Pancreas (tissue), 10 donors: ENCODE measurements around the gene RAB3IL1. TPM values are rescaled to one million over a fixed set of nuclear protein-coding genes. Genes with fewer than 3 reads are reported as not detected.
A peak's percentile ranks its signal among the peaks of the same experiment; 100 is the strongest.

Source experiments
- ATAC-seq, 4 donors: fragments of 200-7000 bp; cut with Tn5 transposase; one replicate each; pipeline versions ENCODE4 v1.8.0 to v1.9.1; 2020; ENCODE audit warnings: mild to moderate bottlenecking in 4 of 4, moderate library complexity in 4 of 4
- DNase-seq, 6 donors: peaks; one replicate each; pipeline ENCODE4 v3.0.0-alpha.2; 2020
- FAIRE-seq: peaks from 2 replicates; lab custom pipeline; 2012; peaks lifted over from hg19 to GRCh38; lab: Jason Lieb, UNC
- H3K27ac ChIP-seq, 4 donors: fragments of 200-600 bp; sonication (generic); 1 replicate in 3 of 4; 2 replicates in 1 of 4; pipeline versions ENCODE4 v1.5.0 to v1.8.0; 2020
- H3K27me3 ChIP-seq, 4 donors: fragments of 200-600 bp; one replicate each; pipeline ENCODE4 v1.8.0; 2021
- H3K36me3 ChIP-seq, 3 donors: fragments of 200-600 bp; sonication (generic) in 1 of 3; one replicate each; pipeline versions ENCODE4 v1.5.0 to v1.8.0; 2020 to 2021
- H3K4me1 ChIP-seq, 3 donors: fragments of 200-600 bp; one replicate each; pipeline ENCODE4 v1.8.0; 2021
- H3K4me3 ChIP-seq, 4 donors: fragments of 200-600 bp; sonication (generic) in 2 of 4; one replicate each; pipeline versions ENCODE4 v1.5.0 to v1.8.0; 2020 to 2021
- H3K9me3 ChIP-seq, 4 donors: fragments of 200-600 bp; one replicate each; pipeline ENCODE4 v1.8.0; 2021
- CTCF ChIP-seq, 4 donors: fragments of 200-600 bp; sonication (generic) in 3 of 4; IDR thresholded peaks; one replicate each; pipeline versions ENCODE4 v1.5.0 to v1.8.0; 2021; ENCODE audit warnings: antibody characterized with exemption in 4 of 4
- WGBS, 2 donors: extraction: QIAGEN DNeasy Blood & Tissue Kit; methylation state at CpG; one replicate each; pipeline ENCODE4 v1.1.7; 2013; 5-methylcytosine and 5-hydroxymethylcytosine counted together
- intact Hi-C, 3 donors: fragments of 100-400 bp; cut with DNase I; formaldehyde crosslinking; loops; one replicate each; pipeline versions ENCODE4 v1.11.1 to v1.14.2; 2022
- polyA plus RNA-seq, 2 donors: library from polyadenylated mRNA; stranded (reverse); fragments of 200-250 nt; gene quantifications; one replicate each; pipeline ENCODE4 v1.2.3, GENCODE V29; 2013
- total RNA-seq, 6 donors: library from RNA; stranded (reverse); fragmentation: NEBNext Ultra II Directional in 4 of 6; extraction: Animal tissue kit (Norgen Biotek cat#: 25700) in 4 of 6; gene quantifications; one replicate each; pipeline versions ENCODE4 v1.2.1 to v1.2.4, GENCODE V29; 2021 to 2023
- donor health status: healthy with polysubstance abuse.
- donor health status: DM: no; HTN: no; CAD: no; lungs with moderate emphysema.
- donor health status: DM: no; HTN: no; CAD: no.
- donor health status: control.
- donor health status: control.
- donor health status: Bipolar disorder and iron deficiency.
- donor health status: DM: yes; HTN: yes; CAD: no.
- donor health status: DM: no; HTN: no; CAD: no.
- donor health status: DM: no; HTN: no; CAD: no.
- donor health status: DM: yes; HTN: yes; CAD: no.

Gene RAB3IL1
- total and polyA plus RNA-seq, 8 donors, result 1.9 to 5.6 (median 3.2) TPM

GRCh38 chr11:61903845-61904244 is 13.5 kb downstream of the RAB3IL1 start:
- 91 to 98% methylated on average over 3 of the region's 3 CpGs for WGBS, 2 donors
- H3K36me3 ChIP-seq, result no peaks in the 10 kb centered on the region
- peak overlapping the region in 2 of 4 donors; percentile 19 to 44 for H3K4me3 ChIP-seq
- H3K27me3 ChIP-seq, result no peaks in the 10 kb centered on the region
- DNase-seq (no peak), ATAC-seq (no peak), FAIRE-seq (no peak)
- no peak overlapping the region for H3K27ac ChIP-seq
- no peaks in the 10 kb centered on the region for H3K4me1 ChIP-seq
- intact Hi-C loops, result loop anchor here in 1 of 3 donors (10.0 kb wide), 1 partner anchor 161 kb away; no protein-coding TSS in a partner anchor
- H3K9me3 ChIP-seq, result no peaks in the 10 kb centered on the region
- no peak for TF ChIP-seq CTCF (IDR thresholded peaks at IDR 0.05)

GRCh38 chr11:61902313-61902712 is 15.1 kb downstream of the RAB3IL1 start:
- intact Hi-C loops, result loop anchor here in 1 of 3 donors (10.0 kb wide), 1 partner anchor 162 kb away; no protein-coding TSS in a partner anchor
- Histone ChIP-seq H3K4me3 (no peak overlapping the region), H3K4me1 (no peaks in the 10 kb centered on the region), H3K27ac (no peak overlapping the region), H3K36me3 (no peaks in the 10 kb centered on the region), H3K27me3 (no peaks in the 10 kb centered on the region), H3K9me3 (no peaks in the 10 kb centered on the region)
- no peak for TF ChIP-seq CTCF (IDR thresholded peaks at IDR 0.05)
- WGBS, 2 donors, result 91 to 95% methylated on average over 11 of the region's 11 CpGs
- DNase-seq, result peak in 1 of 6 donors; percentile 41
- no peak for FAIRE-seq
- no peak for ATAC-seq

- Histone ChIP-seq H3K4me3 (no peak overlapping the region), H3K27me3 (no peaks in the 10 kb centered on the region), H3K9me3 (no peaks in the 10 kb centered on the region), H3K27ac (no peak overlapping the region), H3K4me1 (no peaks in the 10 kb centered on the region), H3K36me3 (no peaks in the 10 kb centered on the region)
- DNase-seq (peak in 1 of 6 donors; percentile 34), ATAC-seq (no peak), FAIRE-seq (no peak)
- WGBS, 2 donors, result 85% methylated on average over 10 of the region's 10 CpGs
- TF ChIP-seq CTCF (IDR thresholded peaks at IDR 0.05), result no peak
- intact Hi-C loops, result loop anchor here in 1 of 3 donors (10.0 kb wide), 1 partner anchor 163 kb away; no protein-coding TSS in a partner anchor
Measured at GRCh38 chr11:61901397-61901796, 16.0 kb downstream of the RAB3IL1 start.

- intact Hi-C loops, result loop anchor here in 1 of 3 donors (10.0 kb wide), 1 partner anchor 165 kb away; no protein-coding TSS in a partner anchor
- no peak overlapping the region for H3K27ac ChIP-seq
- H3K4me3 ChIP-seq, result no peak overlapping the region
- H3K27me3 ChIP-seq, result no peaks in the 10 kb centered on the region
- no peaks in the 10 kb centered on the region for H3K36me3 ChIP-seq
- DNase-seq (peak in 1 of 6 donors; percentile 69), FAIRE-seq (no peak), ATAC-seq (no peak)
- 86 to 92% methylated on average over 17 of the region's 17 CpGs for WGBS, 2 donors
- H3K4me1 ChIP-seq, result no peaks in the 10 kb centered on the region
- no peak for TF ChIP-seq CTCF (IDR thresholded peaks at IDR 0.05)
- no peaks in the 10 kb centered on the region for H3K9me3 ChIP-seq
Measured at GRCh38 chr11:61900251-61900650, 17.1 kb downstream of the RAB3IL1 start.

GRCh38 chr11:61899146-61899841 is 18.1 kb downstream of the RAB3IL1 start:
- Histone ChIP-seq H3K27ac (no peak overlapping the region), H3K4me1 (no peaks in the 10 kb centered on the region), H3K9me3 (no peaks in the 10 kb centered on the region), H3K27me3 (no peaks in the 10 kb centered on the region), H3K36me3 (no peaks in the 10 kb centered on the region), H3K4me3 (no peak overlapping the region)
- WGBS, 2 donors, result 31 to 35% methylated on average over 27 of the region's 27 CpGs
- peak; percentile 100 for TF ChIP-seq CTCF (IDR thresholded peaks at IDR 0.05)
- intact Hi-C loops, result loop anchor here in 2 of 3 donors (2.0 to 10.0 kb wide), 4 partner anchors 48 to 183 kb away; no protein-coding TSS in a partner anchor
- ATAC-seq, result peak; percentile 80 to 91 (median 89)
- DNase-seq, result peak; percentile 66 to 98 (median 87)
- no peak for FAIRE-seq
